Lung (tissue), 12 donors: Measurements from ENCODE around the gene RAB3IP. TPM values are rescaled to one million over a fixed set of nuclear protein-coding genes. Genes with fewer than 3 reads are reported as not detected.

ENCODE experiments used
- ATAC-seq: fragments of 200-7000 bp; cut with Tn5 transposase; one replicate; pipeline ENCODE4 v1.9.1; 2020; ENCODE audit warnings: moderate number of reproducible peaks; ENCODE audit not compliant: insufficient read depth, low FRiP score
- DNase-seq, 3 donors: peaks; one replicate each; pipeline ENCODE4 v3.0.0-alpha.2; 2013 to 2017
- H3K27ac ChIP-seq, 2 donors: one replicate each; pipeline ENCODE4 v1.5.1; 2013; ENCODE audit warnings: mild to moderate bottlenecking in 2 of 2, moderate library complexity in 2 of 2, control low read depth in 1 of 2, inconsistent platforms in 1 of 2, low read depth in 1 of 2, low read length in 1 of 2
- H3K27me3 ChIP-seq, 3 donors: one replicate each; pipeline ENCODE4 v1.5.1; 2013; ENCODE audit warnings: low read length in 2 of 3; ENCODE audit not compliant: control insufficient read depth in 3 of 3, insufficient read depth in 3 of 3
- H3K36me3 ChIP-seq, 4 donors: one replicate each; pipeline ENCODE4 v1.5.1; 2013; ENCODE audit warnings: low read length in 4 of 4, mild to moderate bottlenecking in 1 of 4, moderate library complexity in 1 of 4; ENCODE audit not compliant: control insufficient read depth in 4 of 4, insufficient read depth in 4 of 4
- H3K4me1 ChIP-seq, 5 donors: one replicate each; pipeline ENCODE4 v1.5.1; 2013; ENCODE audit warnings: low read length in 5 of 5, mild to moderate bottlenecking in 2 of 5, moderate library complexity in 1 of 5; ENCODE audit not compliant: control insufficient read depth in 5 of 5, insufficient read depth in 5 of 5
- H3K4me3 ChIP-seq: one replicate; pipeline ENCODE4 v1.5.1; 2013; ENCODE audit warnings: mild to moderate bottlenecking, control low read depth, moderate library complexity
- H3K9ac ChIP-seq, 2 donors: one replicate each; pipeline ENCODE4 v1.5.1; 2013; ENCODE audit warnings: low read length in 2 of 2, control low read depth in 1 of 2; ENCODE audit not compliant: insufficient read depth in 1 of 2
- H3K9me3 ChIP-seq, 4 donors: one replicate each; pipeline ENCODE4 v1.5.1; 2013; ENCODE audit warnings: low read length in 3 of 4, mild to moderate bottlenecking in 1 of 4, moderate library complexity in 1 of 4; ENCODE audit not compliant: control insufficient read depth in 4 of 4, insufficient read depth in 3 of 4
- WGBS, 2 donors: extraction: QIAGEN DNeasy Blood & Tissue Kit; methylation state at CpG; one replicate each; pipeline ENCODE4 v1.1.7; 2013; 5-methylcytosine and 5-hydroxymethylcytosine counted together
- polyA plus RNA-seq, 2 donors: library from polyadenylated mRNA; stranded (reverse); fragments of 200-250 nt; gene quantifications; one replicate each; pipeline ENCODE4 v1.2.1, GENCODE V29; 2013
- total RNA-seq, 2 donors: library from RNA; depleted of rRNA in 1 of 2; stranded (reverse); fragments of >200 nt in 1 of 2; gene quantifications; one replicate each; pipeline ENCODE4 v1.2.1, GENCODE V29; 2014 to 2021
- TF ChIP-seq, protein P1 (sequence below): IDR thresholded peaks from 2 replicates; pipeline ENCODE4 v1.5.1; 2012; ENCODE audit warnings: mild to moderate bottlenecking; ENCODE audit errors: control extremely low read depth, extremely low read depth
- donor health status: control.
- donor health status: control.
- donor health status: Bipolar disorder and iron deficiency.
- donor health status: healthy.
- donor health status: DM: yes; HTN: yes; CAD: no.

The RAB3IP gene
- total and polyA plus RNA-seq, 4 donors = 13.2 to 77.0 (median 30.5) TPM

- H3K9ac ChIP-seq = no peak overlapping the region
- no peaks in the 10 kb centered on the region for H3K9me3 ChIP-seq
- H3K36me3 ChIP-seq = no peaks in the 10 kb centered on the region
- H3K4me3 ChIP-seq = no peak overlapping the region
- no peaks in the 10 kb centered on the region for H3K27me3 ChIP-seq
- DNase-seq (peak in 1 of 3 donors; percentile 47), ATAC-seq (peak; percentile 11)
- WGBS, 2 donors = 56 to 65% methylated on average over 5 of the region's 5 CpGs
- no peaks in the 10 kb centered on the region for H3K4me1 ChIP-seq
- no peak overlapping the region for H3K27ac ChIP-seq
- TF ChIP-seq, protein P1, sequence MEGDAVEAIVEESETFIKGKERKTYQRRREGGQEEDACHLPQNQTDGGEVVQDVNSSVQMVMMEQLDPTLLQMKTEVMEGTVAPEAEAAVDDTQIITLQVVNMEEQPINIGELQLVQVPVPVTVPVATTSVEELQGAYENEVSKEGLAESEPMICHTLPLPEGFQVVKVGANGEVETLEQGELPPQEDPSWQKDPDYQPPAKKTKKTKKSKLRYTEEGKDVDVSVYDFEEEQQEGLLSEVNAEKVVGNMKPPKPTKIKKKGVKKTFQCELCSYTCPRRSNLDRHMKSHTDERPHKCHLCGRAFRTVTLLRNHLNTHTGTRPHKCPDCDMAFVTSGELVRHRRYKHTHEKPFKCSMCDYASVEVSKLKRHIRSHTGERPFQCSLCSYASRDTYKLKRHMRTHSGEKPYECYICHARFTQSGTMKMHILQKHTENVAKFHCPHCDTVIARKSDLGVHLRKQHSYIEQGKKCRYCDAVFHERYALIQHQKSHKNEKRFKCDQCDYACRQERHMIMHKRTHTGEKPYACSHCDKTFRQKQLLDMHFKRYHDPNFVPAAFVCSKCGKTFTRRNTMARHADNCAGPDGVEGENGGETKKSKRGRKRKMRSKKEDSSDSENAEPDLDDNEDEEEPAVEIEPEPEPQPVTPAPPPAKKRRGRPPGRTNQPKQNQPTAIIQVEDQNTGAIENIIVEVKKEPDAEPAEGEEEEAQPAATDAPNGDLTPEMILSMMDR = no peak
Measured at GRCh38 chr12:69828897-69829296, 90.2 kb downstream of the RAB3IP start.

DNA sequence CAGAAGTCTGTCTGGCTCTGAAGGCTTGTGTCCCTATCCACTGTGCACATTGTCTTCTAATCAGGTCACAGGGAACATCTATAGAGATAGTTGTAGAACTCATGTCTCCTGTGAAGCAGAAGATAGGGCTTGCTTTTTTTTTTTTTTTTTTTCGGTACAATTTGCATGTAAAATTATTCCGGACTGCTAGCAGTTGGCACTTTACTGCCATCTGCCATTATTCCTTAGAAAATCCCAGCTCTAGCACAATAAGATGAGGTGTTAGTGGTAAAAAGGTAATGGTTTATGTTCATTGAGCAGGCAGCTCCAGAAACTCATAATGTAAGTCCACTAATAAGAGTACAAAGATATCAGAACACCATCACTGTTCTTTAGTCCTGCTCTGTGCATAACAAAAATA is 95.0 kb downstream of the RAB3IP start:
- ATAC-seq (no peak), DNase-seq (no peak)
- WGBS, 2 donors = 86 to 93% methylated on average over 2 of the region's 2 CpGs
- Histone ChIP-seq H3K4me3 (no peak overlapping the region), H3K9ac (no peak overlapping the region), H3K9me3 (no peaks in the 10 kb centered on the region), H3K36me3 (no peaks in the 10 kb centered on the region), H3K4me1 (peaks cover 0 to 11% (median 4%) of the 10 kb centered on the region in 5 donors), H3K27ac (no peak overlapping the region), H3K27me3 (no peaks in the 10 kb centered on the region)
- TF ChIP-seq, protein P1 = no peak

DNA sequence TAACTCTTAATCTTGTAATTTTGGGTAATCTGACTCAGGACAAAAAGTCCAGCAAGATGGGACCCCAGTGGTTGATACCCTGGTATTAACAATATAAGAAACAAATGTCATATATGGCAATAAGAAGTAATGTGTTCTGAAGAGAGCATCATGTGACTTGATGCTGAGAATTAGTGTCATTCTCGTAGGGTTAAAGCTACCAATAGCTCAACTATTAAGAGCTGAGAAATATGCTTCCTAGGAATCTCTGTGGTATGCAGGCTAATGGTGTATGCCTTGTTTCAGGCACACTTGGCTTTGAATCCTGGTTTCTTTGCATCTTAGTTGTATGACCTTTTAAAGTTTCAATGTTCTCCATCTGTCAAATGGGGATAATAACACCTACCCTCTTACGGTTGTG is 95.5 kb downstream of the RAB3IP start:
- Histone ChIP-seq H3K36me3 (no peaks in the 10 kb centered on the region), H3K27me3 (no peaks in the 10 kb centered on the region), H3K27ac (no peak overlapping the region), H3K4me1 (peaks cover 0 to 11% (median 4%) of the 10 kb centered on the region in 5 donors), H3K9me3 (no peaks in the 10 kb centered on the region), H3K4me3 (no peak overlapping the region), H3K9ac (no peak overlapping the region)
- DNase-seq (peak in 1 of 3 donors; percentile 26), ATAC-seq (no peak)
- TF ChIP-seq, protein P1 = no peak
- WGBS, 2 donors = 66 to 83% methylated on average over 2 of the region's 2 CpGs

GRCh38 chr12:69834576-69834975 is 95.9 kb downstream of the RAB3IP start:
- Histone ChIP-seq H3K27me3 (no peaks in the 10 kb centered on the region), H3K36me3 (no peaks in the 10 kb centered on the region), H3K27ac (no peak overlapping the region), H3K4me3 (no peak overlapping the region), H3K4me1 (peaks cover 0 to 11% (median 4%) of the 10 kb centered on the region in 5 donors), H3K9me3 (no peaks in the 10 kb centered on the region), H3K9ac (no peak overlapping the region)
- TF ChIP-seq, protein P1 = no peak
- ATAC-seq (no peak), DNase-seq (peak in 1 of 3 donors; percentile 24)
